Upper lobe of right lung (tissue), 1 donor: ENCODE results near the gene CACNB2. TPM values are rescaled to one million over a fixed set of nuclear protein-coding genes. Genes with fewer than 3 reads are reported as not detected.
"Not testable (repeated sequence)": the region's sequence is repeated elsewhere in the genome, so short reads cannot be mapped to it uniquely, and the experiment has no call there.

Experiments
- ATAC-seq: fragments of 200-7000 bp; cut with Tn5 transposase; one replicate; pipeline ENCODE4 v1.9.1; 2020; ENCODE audit warnings: mild to moderate bottlenecking, moderate library complexity
- DNase-seq: peaks from one replicate; pipeline ENCODE4 v3.0.0-alpha.2; 2020
- H3K27ac ChIP-seq: fragments of 200-600 bp; one replicate; pipeline ENCODE4 v1.8.0; 2022
- H3K27me3 ChIP-seq: fragments of 200-600 bp; one replicate; pipeline ENCODE4 v1.8.0; 2022; ENCODE audit warnings: mild to moderate bottlenecking
- H3K36me3 ChIP-seq: fragments of 200-600 bp; one replicate; pipeline ENCODE4 v1.8.0; 2022
- H3K4me1 ChIP-seq: fragments of 200-600 bp; one replicate; pipeline ENCODE4 v1.8.0; 2022
- H3K4me3 ChIP-seq: fragments of 200-600 bp; one replicate; pipeline ENCODE4 v1.8.0; 2022; ENCODE audit warnings: mild to moderate bottlenecking
- H3K9me3 ChIP-seq: fragments of 200-600 bp; one replicate; pipeline ENCODE4 v1.8.0; 2022
- intact Hi-C: fragments of 100-400 bp; cut with DNase I; formaldehyde crosslinking; loops from one replicate; pipeline ENCODE4 v1.11.0; 2022
- total RNA-seq: library from RNA; stranded (reverse); fragmentation: NEBNext Ultra II Directional; extraction: Animal tissue kit (Norgen Biotek cat#: 25700); gene quantifications from one replicate; pipeline ENCODE4 v1.2.1, GENCODE V29; 2021
- TF ChIP-seq, protein P1 (sequence below): fragments of 200-600 bp; IDR thresholded peaks from one replicate; pipeline ENCODE4 v1.8.0; 2022; ENCODE audit warnings: antibody characterized with exemption
- donor health status: DM: no; HTN: yes; CAD: no; lungs with severe emphysema.

The CACNB2 gene
- total RNA-seq, 1 donor from 2014 or later, result 4.2 TPM

- H3K27ac ChIP-seq, result no peak overlapping the region
- no peak for DNase-seq
- intact Hi-C loops, result no loop called here
- H3K36me3 ChIP-seq, result no peaks in the 10 kb centered on the region
- no peaks in the 10 kb centered on the region for H3K9me3 ChIP-seq
- no peak overlapping the region for H3K4me3 ChIP-seq
- ATAC-seq, result no peak
- H3K4me1 ChIP-seq, result peaks cover 4% of the 10 kb centered on the region
- TF ChIP-seq, protein P1, sequence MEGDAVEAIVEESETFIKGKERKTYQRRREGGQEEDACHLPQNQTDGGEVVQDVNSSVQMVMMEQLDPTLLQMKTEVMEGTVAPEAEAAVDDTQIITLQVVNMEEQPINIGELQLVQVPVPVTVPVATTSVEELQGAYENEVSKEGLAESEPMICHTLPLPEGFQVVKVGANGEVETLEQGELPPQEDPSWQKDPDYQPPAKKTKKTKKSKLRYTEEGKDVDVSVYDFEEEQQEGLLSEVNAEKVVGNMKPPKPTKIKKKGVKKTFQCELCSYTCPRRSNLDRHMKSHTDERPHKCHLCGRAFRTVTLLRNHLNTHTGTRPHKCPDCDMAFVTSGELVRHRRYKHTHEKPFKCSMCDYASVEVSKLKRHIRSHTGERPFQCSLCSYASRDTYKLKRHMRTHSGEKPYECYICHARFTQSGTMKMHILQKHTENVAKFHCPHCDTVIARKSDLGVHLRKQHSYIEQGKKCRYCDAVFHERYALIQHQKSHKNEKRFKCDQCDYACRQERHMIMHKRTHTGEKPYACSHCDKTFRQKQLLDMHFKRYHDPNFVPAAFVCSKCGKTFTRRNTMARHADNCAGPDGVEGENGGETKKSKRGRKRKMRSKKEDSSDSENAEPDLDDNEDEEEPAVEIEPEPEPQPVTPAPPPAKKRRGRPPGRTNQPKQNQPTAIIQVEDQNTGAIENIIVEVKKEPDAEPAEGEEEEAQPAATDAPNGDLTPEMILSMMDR, result no peak
- no peaks in the 10 kb centered on the region for H3K27me3 ChIP-seq
Observed at GRCh38 chr10:18202680-18203460, 62.6 kb downstream of the CACNB2 start.

DNA sequence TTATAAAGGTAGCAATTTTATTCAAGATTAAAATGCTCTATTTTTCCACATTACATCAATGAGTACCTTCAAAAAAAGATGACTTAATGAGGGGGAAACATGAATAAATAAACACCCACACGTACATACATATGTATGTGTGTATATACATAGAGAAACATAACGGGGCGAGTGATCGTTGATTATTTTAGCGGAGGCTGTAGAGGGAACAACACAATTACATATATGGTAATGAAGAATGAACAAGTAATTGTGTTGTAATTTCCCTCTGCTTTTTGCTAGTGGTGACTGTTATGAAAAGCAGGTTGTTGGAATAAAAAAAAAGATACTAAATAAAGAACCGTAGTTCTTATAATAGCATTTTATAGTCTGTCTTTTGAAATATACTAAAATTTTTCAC lies 63.2 kb downstream of the CACNB2 start:
- intact Hi-C loops, result no loop called here
- Histone ChIP-seq H3K27ac (no peak overlapping the region), H3K9me3 (no peaks in the 10 kb centered on the region), H3K4me1 (peaks cover 4% of the 10 kb centered on the region), H3K27me3 (no peaks in the 10 kb centered on the region), H3K36me3 (no peaks in the 10 kb centered on the region), H3K4me3 (no peak overlapping the region)
- TF ChIP-seq, protein P1, result no peak
- ATAC-seq, result no peak
- no peak for DNase-seq

- Histone ChIP-seq H3K9me3 (no peaks in the 10 kb centered on the region), H3K27me3 (no peaks in the 10 kb centered on the region), H3K27ac (no peak overlapping the region), H3K4me1 (peaks cover 4% of the 10 kb centered on the region), H3K4me3 (no peak overlapping the region), H3K36me3 (no peaks in the 10 kb centered on the region)
- DNase-seq (no peak), ATAC-seq (no peak)
- intact Hi-C loops, result no loop called here
- TF ChIP-seq, protein P1, result no peak
Observed at GRCh38 chr10:18204039-18204835, 64.0 kb downstream of the CACNB2 start.

GRCh38 chr10:18205098-18205834 lies 65.0 kb downstream of the CACNB2 start:
- no peaks in the 10 kb centered on the region for H3K27me3 ChIP-seq
- ATAC-seq (no peak), DNase-seq (no peak)
- no peaks in the 10 kb centered on the region for H3K9me3 ChIP-seq
- H3K36me3 ChIP-seq, result no peaks in the 10 kb centered on the region
- intact Hi-C loops, result no loop called here
- TF ChIP-seq, protein P1, result no peak
- H3K4me3 ChIP-seq, result no peak overlapping the region
- no peak overlapping the region for H3K27ac ChIP-seq
- peaks cover 4% of the 10 kb centered on the region for H3K4me1 ChIP-seq

DNA sequence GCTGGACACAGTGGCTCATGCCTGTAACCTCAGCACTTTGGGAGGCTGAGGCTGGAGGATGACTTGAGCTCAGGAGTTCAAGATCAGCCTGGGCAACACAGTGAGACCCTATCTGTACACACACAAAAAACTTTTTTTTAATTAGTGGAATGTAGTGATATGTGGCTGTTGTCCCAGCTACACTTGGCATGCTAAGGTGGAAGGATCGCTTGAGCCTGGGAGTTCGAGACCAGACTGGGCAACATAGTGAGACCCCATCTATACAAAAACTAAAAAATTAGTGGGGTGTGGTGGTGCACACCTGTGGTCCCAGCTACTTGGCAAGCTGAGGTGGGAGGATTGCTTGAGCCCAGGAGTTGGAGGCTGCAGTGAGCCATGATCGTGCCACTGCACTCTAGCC lies 68.0 kb downstream of the CACNB2 start:
- H3K27ac ChIP-seq, result not testable (repeated sequence)

GRCh38 chr10:18209241-18209640 lies 69.0 kb downstream of the CACNB2 start:
- no peak overlapping the region for H3K4me3 ChIP-seq
- TF ChIP-seq, protein P1, result no peak
- no peak overlapping the region for H3K27ac ChIP-seq
- no peak for DNase-seq
- intact Hi-C loops, result no loop called here
- H3K27me3 ChIP-seq, result no peaks in the 10 kb centered on the region
- no peaks in the 10 kb centered on the region for H3K4me1 ChIP-seq
- H3K9me3 ChIP-seq, result no peaks in the 10 kb centered on the region
- no peaks in the 10 kb centered on the region for H3K36me3 ChIP-seq
- ATAC-seq, result no peak

More for the DNA sequence above, 68.0 kb downstream of the CACNB2 start:
- H3K27me3 ChIP-seq, ATAC-seq, H3K9me3 ChIP-seq, intact Hi-C loops, H3K36me3 ChIP-seq, H3K4me1 ChIP-seq, H3K4me3 ChIP-seq, DNase-seq: not testable (repeated sequence)
